CD14-positive monocyte (primary cell): ENCODE measurements around the gene KCNRG. TPM values are rescaled to one million over a fixed set of nuclear protein-coding genes. Genes with fewer than 3 reads are reported as not detected.

ENCODE experiments used
- DNase-seq, 3 donors: peaks; one replicate each; pipeline ENCODE4 v3.0.0-alpha.2; 2011 to 2022
- H2AFZ ChIP-seq: 2 replicates; pipeline ENCODE4 v1.6.0; 2012; ENCODE audit warnings: mild to moderate bottlenecking, low read depth, low read length, inconsistent platforms; ENCODE audit not compliant: insufficient read depth, poor library complexity, severe bottlenecking
- H3K27ac ChIP-seq, 2 donors: 1 replicate in 1 of 2; 2 replicates in 1 of 2; pipeline ENCODE4 v1.5.1; 2012 to 2013; ENCODE audit warnings: low read length in 2 of 2, control low read depth in 1 of 2, inconsistent platforms in 1 of 2, low read depth in 1 of 2, mild to moderate bottlenecking in 1 of 2
- H3K27me3 ChIP-seq, 2 donors: one replicate each; pipeline versions ENCODE4 v1.6.0 to v1.6.1; 2011 to 2013; ENCODE audit warnings: low read length in 2 of 2; ENCODE audit not compliant: control insufficient read depth in 2 of 2, insufficient read depth in 2 of 2
- H3K36me3 ChIP-seq, 2 donors: replicated peaks in 1 of 2; 1 replicate in 1 of 2; 2 replicates in 1 of 2; pipeline versions ENCODE4 v1.5.1 to v1.6.1; 2012 to 2013; ENCODE audit warnings: low read length in 2 of 2, control low read depth in 1 of 2, inconsistent platforms in 1 of 2, mild to moderate bottlenecking in 1 of 2; ENCODE audit not compliant: insufficient read depth in 2 of 2, control insufficient read depth in 1 of 2
- H3K4me1 ChIP-seq, 2 donors: 1 replicate in 1 of 2; 2 replicates in 1 of 2; pipeline versions ENCODE4 v1.5.1 to v1.6.1; 2012 to 2013; ENCODE audit warnings: low read length in 2 of 2, control low read depth in 1 of 2, inconsistent platforms in 1 of 2, mild to moderate bottlenecking in 1 of 2, moderate library complexity in 1 of 2; ENCODE audit not compliant: insufficient read depth in 2 of 2, control insufficient read depth in 1 of 2
- H3K4me2 ChIP-seq: replicated peaks from 2 replicates; pipeline ENCODE3; 2012; ENCODE audit warnings: low read length, moderate library complexity, mild to moderate bottlenecking; ENCODE audit not compliant: poor library complexity, severe bottlenecking; ENCODE audit errors: extremely low read depth
- H3K4me3 ChIP-seq, 3 experiments: fragments of 200-600 bp in 1 of 3; sonication (generic) in 1 of 3; replicated peaks in 1 of 3; 1 replicate in 2 of 3; 2 replicates in 1 of 3; pipeline ENCODE4 v1.5.1; 2011 to 2013; ENCODE audit warnings: low read length in 3 of 3, mild to moderate bottlenecking in 3 of 3, control low read depth in 2 of 3, low read depth in 2 of 3, inconsistent platforms in 1 of 3, moderate library complexity in 1 of 3
- H3K79me2 ChIP-seq: 2 replicates; pipeline ENCODE4 v1.6.0; 2012; ENCODE audit warnings: mild to moderate bottlenecking, control low read depth, inconsistent platforms, low read length, moderate library complexity; ENCODE audit not compliant: insufficient read depth
- H3K9ac ChIP-seq: 2 replicates; pipeline ENCODE4 v1.6.0; 2017; ENCODE audit warnings: low read length, mild to moderate bottlenecking; ENCODE audit not compliant: insufficient read depth, poor library complexity, severe bottlenecking
- H3K9me3 ChIP-seq, 2 donors: replicated peaks in 1 of 2; 1 replicate in 1 of 2; 2 replicates in 1 of 2; pipeline versions ENCODE4 v1.5.1 to v1.6.1; 2012 to 2013; ENCODE audit warnings: low read length in 2 of 2, control low read depth in 1 of 2; ENCODE audit not compliant: control insufficient read depth in 1 of 2, insufficient read depth in 1 of 2
- H4K20me1 ChIP-seq: 2 replicates; pipeline ENCODE4 v1.6.0; 2012; ENCODE audit warnings: mild to moderate bottlenecking, low read length, control low read depth, moderate library complexity; ENCODE audit not compliant: insufficient read depth
- H3K27ac Mint-ChIP-seq, 7 donors: one replicate each; pipeline ENCODE4 v1.8.0; 2020; ENCODE audit warnings: mild to moderate bottlenecking in 7 of 7, mixed read lengths in 7 of 7, moderate library complexity in 6 of 7, inconsistent platforms in 2 of 7
- H3K27me3 Mint-ChIP-seq, 3 donors: one replicate each; pipeline ENCODE4 v1.8.0; 2021 to 2022; ENCODE audit warnings: low read depth in 3 of 3, mild to moderate bottlenecking in 3 of 3, mixed read lengths in 3 of 3, moderate library complexity in 3 of 3, inconsistent platforms in 1 of 3
- H3K36me3 Mint-ChIP-seq, 2 donors: one replicate each; pipeline ENCODE4 v1.8.0; 2020; ENCODE audit warnings: mixed read lengths in 2 of 2, inconsistent platforms in 1 of 2, mild to moderate bottlenecking in 1 of 2
- H3K4me1 Mint-ChIP-seq: one replicate; pipeline ENCODE4 v1.8.0; 2020; ENCODE audit warnings: mild to moderate bottlenecking, mixed read lengths
- H3K4me3 Mint-ChIP-seq, 2 donors: one replicate each; pipeline ENCODE4 v1.8.0; 2020; ENCODE audit warnings: mild to moderate bottlenecking in 2 of 2, mixed read lengths in 2 of 2, moderate library complexity in 1 of 2
- H3K9me3 Mint-ChIP-seq, 7 donors: one replicate each; pipeline ENCODE4 v1.8.0; 2020 to 2022; ENCODE audit warnings: mixed read lengths in 7 of 7, mild to moderate bottlenecking in 6 of 7, moderate library complexity in 6 of 7, inconsistent platforms in 2 of 7
- CTCF ChIP-seq: fragments of 200-600 bp; IDR thresholded peaks from one replicate; pipeline ENCODE4 v1.8.0; 2022; ENCODE audit warnings: antibody characterized with exemption, mild to moderate bottlenecking
- WGBS: methylation state at CpG from one replicate; pipeline ENCODE4 v1.1.5; 2013; ENCODE audit warnings: missing lambda C conversion rate; ENCODE audit not compliant: insufficient coverage; 5-methylcytosine and 5-hydroxymethylcytosine counted together
- intact Hi-C, 2 donors: fragments of 100-400 bp; cut with micrococcal nuclease; formaldehyde crosslinking; loops; one replicate each; pipeline versions ENCODE4 v1.15.0 to v1.15.1; 2023
- polyA plus RNA-seq, 3 donors: library from polyadenylated mRNA; depleted of rRNA in 1 of 3; unstranded in 2 of 3; stranded (reverse) in 1 of 3; fragments of 300-500 nt in 2 of 3; fragments of >200 nt in 1 of 3; fragmentation: Illumina TruSeq in 2 of 3; gene quantifications; 1 replicate in 2 of 3; 2 replicates in 1 of 3; pipeline ENCODE4 v1.2.3, GENCODE V29; 2012 to 2021

The KCNRG gene
- polyA plus RNA-seq, 3 donors, result 0.15 to 0.29 TPM; not detected in 1

- no peak for DNase-seq
- Mint-ChIP-seq H3K9me3 (no peaks in the 10 kb centered on the region), H3K4me1 (peaks cover 39% of the 10 kb centered on the region), H3K27me3 (no peaks in the 10 kb centered on the region), H3K27ac (peak overlapping the region in 6 of 7 donors; percentile 41 to 94 (median 84)), H3K4me3 (no peak overlapping the region), H3K36me3 (peaks cover 12 to 45% of the 10 kb centered on the region in 2 donors)
- H4K20me1 ChIP-seq, result peaks cover 52% of the 10 kb centered on the region
- H3K4me1 ChIP-seq, result peaks cover 34 to 47% of the 10 kb centered on the region in 2 donors
- TF ChIP-seq CTCF, result no peak
- peak overlapping the region in 1 of 2 donors; percentile 95 for H3K27ac ChIP-seq
- H3K27me3 ChIP-seq, result no peaks in the 10 kb centered on the region
- peaks cover 17 to 53% of the 10 kb centered on the region in 2 donors for H3K36me3 ChIP-seq
- intact Hi-C loops, result loop anchor here (5.0 to 10.0 kb wide), 9 partner anchors 62 to 918 kb away; partner anchors contain the start of gene SPRYD7 (in 1 of the 2)
- peaks cover 65% of the 10 kb centered on the region for H3K79me2 ChIP-seq
- H3K4me2 ChIP-seq, result peak overlapping the region; percentile 86
- peak overlapping the region in 1 of 3 experiments; percentile 95 for H3K4me3 ChIP-seq
- H3K9ac ChIP-seq, result peak overlapping the region; percentile 36
- no peaks in the 10 kb centered on the region for H3K9me3 ChIP-seq
- 90% methylated on average over 8 of the region's 22 CpGs for WGBS
- no peak overlapping the region for H2AFZ ChIP-seq
These were observed 16.3 kb upstream of the KCNRG start for GRCh38 chr13:49998714-49999624.

- no peaks in the 10 kb centered on the region for H3K9me3 Mint-ChIP-seq
- H3K36me3 Mint-ChIP-seq, result peaks cover 17 to 60% of the 10 kb centered on the region in 2 donors
- H3K27me3 Mint-ChIP-seq, result no peaks in the 10 kb centered on the region
These were observed 14.0 kb upstream of the KCNRG start for GRCh38 chr13:50001287-50001686.

More at GRCh38 chr13:50001287-50001686, 14.0 kb upstream of the KCNRG start:
- peaks cover 31% of the 10 kb centered on the region for H3K4me1 Mint-ChIP-seq
- no peak for TF ChIP-seq CTCF
- Histone ChIP-seq H3K36me3 (peaks cover 19 to 69% of the 10 kb centered on the region in 2 donors), H2AFZ (no peak overlapping the region), H3K4me3 (no peak overlapping the region), H3K4me2 (no peak overlapping the region), H3K27ac (no peak overlapping the region), H3K79me2 (peaks cover 88% of the 10 kb centered on the region), H3K4me1 (peaks cover 24 to 33% of the 10 kb centered on the region in 2 donors), H3K9me3 (no peaks in the 10 kb centered on the region), H3K9ac (no peak overlapping the region), H3K27me3 (no peaks in the 10 kb centered on the region), H4K20me1 (peaks cover 73% of the 10 kb centered on the region)
- H3K27ac Mint-ChIP-seq, result peak overlapping the region in 4 of 7 donors; percentile 30 to 66 (median 46)
- H3K4me3 Mint-ChIP-seq, result no peak overlapping the region
- no peak for DNase-seq
- 100% methylated on average over 1 of the region's 1 CpG for WGBS
- intact Hi-C loops, result loop anchor here in 1 of 2 donors (10.0 kb wide), 1 partner anchor 64 kb away; no protein-coding TSS in a partner anchor
